Measurements from ENCODE around the gene PSMG3.
A peak's percentile ranks its signal among the peaks of the same experiment; 100 is the strongest.

Gene PSMG3

GRCh38 chr7:1561036-1561940 lies 8.5 kb downstream of the PSMG3 start:
- Histone ChIP-seq H3K27me3 (ENCODE audit: low read depth, low read length) (no peaks in the 10 kb centered on the region), H3K36me3 (ENCODE audit: control insufficient read depth in 1 of 2, insufficient read depth in 2 of 2, low read length in 2 of 2) (no peaks in the 10 kb centered on the region), H3K27ac (ENCODE audit: low read length) (no peak overlapping the region), H3K4me3 (ENCODE audit: low read depth in 1 of 2, low read length in 2 of 2) (no peak overlapping the region), H3K4me1 (ENCODE audit: control insufficient read depth in 1 of 2, insufficient read depth in 2 of 2, low read length in 2 of 2) (no peaks in the 10 kb centered on the region), H3K9me3 (ENCODE audit: control insufficient read depth in 1 of 2, low read length in 2 of 2) (no peaks in the 10 kb centered on the region)

- Histone ChIP-seq H3K27me3 (ENCODE audit: low read depth, low read length) (no peaks in the 10 kb centered on the region), H3K4me3 (ENCODE audit: low read depth in 1 of 2, low read length in 2 of 2) (no peak overlapping the region), H3K9me3 (ENCODE audit: control insufficient read depth in 1 of 2, low read length in 2 of 2) (no peaks in the 10 kb centered on the region), H3K4me1 (ENCODE audit: control insufficient read depth in 1 of 2, insufficient read depth in 2 of 2, low read length in 2 of 2) (peaks cover 0 to 4% of the 10 kb centered on the region in 2 donors), H3K27ac (ENCODE audit: low read length) (no peak overlapping the region), H3K36me3 (ENCODE audit: control insufficient read depth in 1 of 2, insufficient read depth in 2 of 2, low read length in 2 of 2) (no peaks in the 10 kb centered on the region)
These were observed 9.2 kb downstream of the PSMG3 start for GRCh38 chr7:1560620-1561031.

GRCh38 chr7:1559626-1560590 lies 9.9 kb downstream of the PSMG3 start:
- H3K36me3 ChIP-seq (ENCODE audit: control insufficient read depth in 1 of 2, insufficient read depth in 2 of 2, low read length in 2 of 2), result no peaks in the 10 kb centered on the region
- no peak overlapping the region for H3K27ac ChIP-seq (ENCODE audit: low read length)
- H3K27me3 ChIP-seq (ENCODE audit: low read depth, low read length), result no peaks in the 10 kb centered on the region
- H3K9me3 ChIP-seq (ENCODE audit: control insufficient read depth in 1 of 2, low read length in 2 of 2), result no peaks in the 10 kb centered on the region
- no peak overlapping the region for H3K4me3 ChIP-seq (ENCODE audit: low read depth in 1 of 2, low read length in 2 of 2)
- peaks cover 0 to 11% of the 10 kb centered on the region in 2 donors for H3K4me1 ChIP-seq (ENCODE audit: control insufficient read depth in 1 of 2, insufficient read depth in 2 of 2, low read length in 2 of 2)

- Histone ChIP-seq H3K27ac (ENCODE audit: low read length) (no peak overlapping the region), H3K4me1 (ENCODE audit: control insufficient read depth in 1 of 2, insufficient read depth in 2 of 2, low read length in 2 of 2) (peaks cover 0 to 11% of the 10 kb centered on the region in 2 donors), H3K27me3 (ENCODE audit: low read depth, low read length) (no peaks in the 10 kb centered on the region), H3K36me3 (ENCODE audit: control insufficient read depth in 1 of 2, insufficient read depth in 2 of 2, low read length in 2 of 2) (no peaks in the 10 kb centered on the region), H3K4me3 (ENCODE audit: low read depth in 1 of 2, low read length in 2 of 2) (no peak overlapping the region), H3K9me3 (ENCODE audit: control insufficient read depth in 1 of 2, low read length in 2 of 2) (no peaks in the 10 kb centered on the region)
These were observed 10.8 kb downstream of the PSMG3 start for GRCh38 chr7:1558841-1559625.

- Histone ChIP-seq H3K9me3 (ENCODE audit: control insufficient read depth in 1 of 2, low read length in 2 of 2) (no peaks in the 10 kb centered on the region), H3K27ac (ENCODE audit: low read length) (no peak overlapping the region), H3K4me3 (ENCODE audit: low read depth in 1 of 2, low read length in 2 of 2) (no peak overlapping the region), H3K27me3 (ENCODE audit: low read depth, low read length) (no peaks in the 10 kb centered on the region), H3K36me3 (ENCODE audit: control insufficient read depth in 1 of 2, insufficient read depth in 2 of 2, low read length in 2 of 2) (no peaks in the 10 kb centered on the region), H3K4me1 (ENCODE audit: control insufficient read depth in 1 of 2, insufficient read depth in 2 of 2, low read length in 2 of 2) (peaks cover 0 to 11% of the 10 kb centered on the region in 2 donors)
These were observed 11.5 kb downstream of the PSMG3 start for GRCh38 chr7:1558181-1558811.

GRCh38 chr7:1557771-1558170 lies 12.1 kb downstream of the PSMG3 start:
- Histone ChIP-seq H3K4me1 (ENCODE audit: control insufficient read depth in 1 of 2, insufficient read depth in 2 of 2, low read length in 2 of 2) (peaks cover 0 to 11% of the 10 kb centered on the region in 2 donors), H3K36me3 (ENCODE audit: control insufficient read depth in 1 of 2, insufficient read depth in 2 of 2, low read length in 2 of 2) (no peaks in the 10 kb centered on the region), H3K9me3 (ENCODE audit: control insufficient read depth in 1 of 2, low read length in 2 of 2) (no peaks in the 10 kb centered on the region), H3K4me3 (ENCODE audit: low read depth in 1 of 2, low read length in 2 of 2) (no peak overlapping the region), H3K27me3 (ENCODE audit: low read depth, low read length) (no peaks in the 10 kb centered on the region), H3K27ac (ENCODE audit: low read length) (no peak overlapping the region)

GRCh38 chr7:1557006-1557405 lies 12.8 kb downstream of the PSMG3 start:
- Histone ChIP-seq H3K9me3 (ENCODE audit: control insufficient read depth in 1 of 2, low read length in 2 of 2) (no peaks in the 10 kb centered on the region), H3K4me3 (ENCODE audit: low read depth in 1 of 2, low read length in 2 of 2) (no peak overlapping the region), H3K27me3 (ENCODE audit: low read depth, low read length) (no peaks in the 10 kb centered on the region), H3K27ac (ENCODE audit: low read length) (no peak overlapping the region), H3K4me1 (ENCODE audit: control insufficient read depth in 1 of 2, insufficient read depth in 2 of 2, low read length in 2 of 2) (peaks cover 0 to 11% of the 10 kb centered on the region in 2 donors), H3K36me3 (ENCODE audit: control insufficient read depth in 1 of 2, insufficient read depth in 2 of 2, low read length in 2 of 2) (no peaks in the 10 kb centered on the region)

GRCh38 chr7:1555813-1556543 lies 13.9 kb downstream of the PSMG3 start, which contains the start of gene TMEM184A:
Gene TMEM184A, minus strand, starts transcription at chr7:1556205. Its CDS starts 721 bp downstream, at chr7:1555484.
- H3K36me3 ChIP-seq (ENCODE audit: control insufficient read depth in 1 of 2, insufficient read depth in 2 of 2, low read length in 2 of 2), result no peaks in the 10 kb centered on the region
- peak within 1 kb of the TSS in 1 of 2 donors; percentile 26 for H3K4me3 ChIP-seq (ENCODE audit: low read depth in 1 of 2, low read length in 2 of 2)
- H3K27me3 ChIP-seq (ENCODE audit: low read depth, low read length), result no peaks in the 10 kb centered on the region
- peaks cover 0 to 11% of the 10 kb centered on the region in 2 donors for H3K4me1 ChIP-seq (ENCODE audit: control insufficient read depth in 1 of 2, insufficient read depth in 2 of 2, low read length in 2 of 2)
- H3K9me3 ChIP-seq (ENCODE audit: control insufficient read depth in 1 of 2, low read length in 2 of 2), result no peaks in the 10 kb centered on the region
- peak within 1 kb of the TSS; percentile 39 for H3K27ac ChIP-seq (ENCODE audit: low read length)

- Histone ChIP-seq H3K27ac (ENCODE audit: low read length) (peak overlapping the region; percentile 39), H3K9me3 (ENCODE audit: control insufficient read depth in 1 of 2, low read length in 2 of 2) (no peaks in the 10 kb centered on the region), H3K4me1 (ENCODE audit: control insufficient read depth in 1 of 2, insufficient read depth in 2 of 2, low read length in 2 of 2) (peaks cover 0 to 11% of the 10 kb centered on the region in 2 donors), H3K4me3 (ENCODE audit: low read depth in 1 of 2, low read length in 2 of 2) (peak overlapping the region in 1 of 2 donors; percentile 26), H3K27me3 (ENCODE audit: low read depth, low read length) (no peaks in the 10 kb centered on the region), H3K36me3 (ENCODE audit: control insufficient read depth in 1 of 2, insufficient read depth in 2 of 2, low read length in 2 of 2) (no peaks in the 10 kb centered on the region)
These were observed 14.6 kb downstream of the PSMG3 start for GRCh38 chr7:1555046-1555812.
